ENCODE results near the gene SPATC1L.

DNA sequence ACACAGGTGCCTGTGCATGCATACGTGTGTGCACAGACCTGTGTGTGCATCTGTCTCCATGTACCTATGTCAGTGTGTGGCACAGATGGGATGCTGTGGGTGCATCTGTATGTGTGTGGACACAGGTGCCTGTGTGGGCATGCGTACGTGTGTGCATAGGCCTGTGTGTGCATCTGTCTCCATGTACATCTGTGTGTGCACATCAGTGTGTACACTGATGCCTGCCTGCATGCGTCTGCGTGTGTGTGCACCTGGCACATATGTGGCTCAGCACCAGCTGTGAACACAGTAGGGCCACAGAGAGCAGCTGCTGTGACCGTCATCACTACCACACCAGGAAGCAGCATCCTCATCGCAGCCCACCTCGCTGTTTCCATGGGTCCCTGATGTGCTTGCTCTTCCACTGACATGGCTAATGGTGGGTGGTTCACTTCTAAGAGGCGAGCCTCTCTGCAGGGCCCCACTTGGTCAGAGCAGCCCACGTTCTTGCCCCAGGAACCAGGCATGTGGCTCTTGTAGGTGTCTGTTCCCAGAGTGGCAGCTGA, 9.6 kb upstream of the SPATC1L start:
- no peak for TF ChIP-seq POLR2A (IDR thresholded peaks at IDR 0.05; ENCODE audit: extremely low read depth, insufficient read length)
- TF ChIP-seq, protein P1, sequence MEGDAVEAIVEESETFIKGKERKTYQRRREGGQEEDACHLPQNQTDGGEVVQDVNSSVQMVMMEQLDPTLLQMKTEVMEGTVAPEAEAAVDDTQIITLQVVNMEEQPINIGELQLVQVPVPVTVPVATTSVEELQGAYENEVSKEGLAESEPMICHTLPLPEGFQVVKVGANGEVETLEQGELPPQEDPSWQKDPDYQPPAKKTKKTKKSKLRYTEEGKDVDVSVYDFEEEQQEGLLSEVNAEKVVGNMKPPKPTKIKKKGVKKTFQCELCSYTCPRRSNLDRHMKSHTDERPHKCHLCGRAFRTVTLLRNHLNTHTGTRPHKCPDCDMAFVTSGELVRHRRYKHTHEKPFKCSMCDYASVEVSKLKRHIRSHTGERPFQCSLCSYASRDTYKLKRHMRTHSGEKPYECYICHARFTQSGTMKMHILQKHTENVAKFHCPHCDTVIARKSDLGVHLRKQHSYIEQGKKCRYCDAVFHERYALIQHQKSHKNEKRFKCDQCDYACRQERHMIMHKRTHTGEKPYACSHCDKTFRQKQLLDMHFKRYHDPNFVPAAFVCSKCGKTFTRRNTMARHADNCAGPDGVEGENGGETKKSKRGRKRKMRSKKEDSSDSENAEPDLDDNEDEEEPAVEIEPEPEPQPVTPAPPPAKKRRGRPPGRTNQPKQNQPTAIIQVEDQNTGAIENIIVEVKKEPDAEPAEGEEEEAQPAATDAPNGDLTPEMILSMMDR (IDR thresholded peaks at IDR 0.05; ENCODE audit: low read depth, low read length), result no peak

All from NB4 (cell line).